Hypothalamus (tissue), 51 donors: ENCODE data around the gene GBX2.
A peak's percentile ranks its signal among the peaks of the same experiment; 100 is the strongest.

Experiments used
- DNase-seq, 51 donors: peaks; one replicate each; lab custom pipeline; 2025; lab: John Stamatoyannopoulos, UW

Gene GBX2

DNA sequence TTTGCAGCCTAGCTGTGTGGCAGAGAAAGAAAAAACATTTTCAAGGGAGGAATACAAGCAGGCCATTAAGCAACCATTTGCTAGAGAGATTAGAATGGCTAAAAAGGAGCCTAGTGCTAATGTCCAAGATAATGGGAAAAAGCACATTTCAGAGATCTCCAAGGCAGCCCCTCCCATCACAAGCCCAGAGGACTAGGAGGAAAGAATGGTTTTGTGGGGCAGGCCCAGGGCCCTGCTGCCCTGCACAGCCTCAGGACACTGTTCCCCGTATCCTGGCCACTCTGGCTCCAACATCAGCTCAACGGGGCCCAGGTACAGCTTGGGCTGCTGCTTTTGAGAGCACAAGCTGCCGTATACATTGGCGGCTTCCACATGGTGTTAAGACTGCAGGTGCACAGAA, 16.5 kb upstream of the GBX2 start:
- DNase-seq, result no peak

DNA sequence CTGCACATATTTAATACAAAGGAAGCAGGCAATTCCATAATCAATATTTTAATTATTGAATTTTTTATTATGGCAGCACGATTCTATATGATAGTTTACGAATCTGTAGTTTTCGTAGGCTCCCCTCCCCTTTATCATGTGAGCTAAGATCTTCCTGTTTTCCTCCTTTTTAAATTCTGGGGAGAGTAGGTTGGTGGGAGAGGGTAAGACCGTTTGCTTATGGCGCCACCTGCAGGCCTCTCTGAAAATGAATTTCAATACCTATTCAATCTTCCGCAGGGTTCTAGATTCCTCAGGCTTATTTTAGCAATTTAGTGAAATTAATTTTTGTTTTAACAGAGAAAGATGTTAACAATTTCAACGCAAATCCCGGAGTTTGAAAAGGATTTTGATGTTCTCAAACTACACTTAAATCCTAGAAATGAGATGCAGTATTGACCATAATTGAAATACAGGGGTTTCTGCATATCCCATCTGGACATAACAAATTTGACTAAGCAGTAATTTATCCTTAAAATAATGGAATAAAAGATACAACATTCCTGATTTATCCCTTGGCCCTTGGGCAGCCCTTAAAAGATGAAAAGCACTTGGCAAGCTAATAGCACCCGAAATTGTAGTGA, 12.8 kb upstream of the GBX2 start:
- peak in 10 of 51 donors; percentile 6 to 58 (median 24) for DNase-seq

DNA sequence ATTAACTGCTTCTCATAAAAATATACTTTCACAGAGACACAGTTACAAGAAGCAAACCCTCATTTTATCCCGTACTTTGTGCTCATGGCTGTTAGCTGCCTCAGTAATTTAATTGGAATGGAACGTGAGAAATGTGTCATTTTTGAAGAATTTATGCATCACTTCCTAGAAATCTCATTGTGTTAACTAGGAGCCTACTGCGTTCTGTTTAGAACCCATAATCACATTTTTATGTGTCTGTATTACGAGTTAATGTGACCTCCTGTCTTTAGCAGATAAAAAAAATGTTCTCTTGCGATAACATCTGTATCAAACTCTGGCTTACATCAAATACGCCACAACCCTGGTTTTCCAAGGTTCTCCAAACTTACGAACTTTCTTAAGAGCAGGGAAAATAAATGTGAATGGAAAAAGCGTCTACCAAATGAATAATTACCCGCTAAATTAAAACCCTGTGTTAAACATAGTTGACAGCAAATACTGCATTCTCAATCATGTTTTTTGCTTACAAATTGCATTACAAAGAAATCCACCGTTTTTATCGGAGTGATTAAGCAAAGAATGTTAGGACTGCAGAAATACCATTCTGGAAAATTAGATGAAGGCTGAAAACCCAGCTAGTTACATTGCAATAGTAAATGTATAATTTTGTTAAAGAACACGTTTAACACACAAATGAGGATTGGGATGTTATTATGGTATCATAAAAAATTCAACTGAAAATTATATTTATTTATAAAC, 12.1 kb upstream of the GBX2 start:
- DNase-seq, result no peak

DNA sequence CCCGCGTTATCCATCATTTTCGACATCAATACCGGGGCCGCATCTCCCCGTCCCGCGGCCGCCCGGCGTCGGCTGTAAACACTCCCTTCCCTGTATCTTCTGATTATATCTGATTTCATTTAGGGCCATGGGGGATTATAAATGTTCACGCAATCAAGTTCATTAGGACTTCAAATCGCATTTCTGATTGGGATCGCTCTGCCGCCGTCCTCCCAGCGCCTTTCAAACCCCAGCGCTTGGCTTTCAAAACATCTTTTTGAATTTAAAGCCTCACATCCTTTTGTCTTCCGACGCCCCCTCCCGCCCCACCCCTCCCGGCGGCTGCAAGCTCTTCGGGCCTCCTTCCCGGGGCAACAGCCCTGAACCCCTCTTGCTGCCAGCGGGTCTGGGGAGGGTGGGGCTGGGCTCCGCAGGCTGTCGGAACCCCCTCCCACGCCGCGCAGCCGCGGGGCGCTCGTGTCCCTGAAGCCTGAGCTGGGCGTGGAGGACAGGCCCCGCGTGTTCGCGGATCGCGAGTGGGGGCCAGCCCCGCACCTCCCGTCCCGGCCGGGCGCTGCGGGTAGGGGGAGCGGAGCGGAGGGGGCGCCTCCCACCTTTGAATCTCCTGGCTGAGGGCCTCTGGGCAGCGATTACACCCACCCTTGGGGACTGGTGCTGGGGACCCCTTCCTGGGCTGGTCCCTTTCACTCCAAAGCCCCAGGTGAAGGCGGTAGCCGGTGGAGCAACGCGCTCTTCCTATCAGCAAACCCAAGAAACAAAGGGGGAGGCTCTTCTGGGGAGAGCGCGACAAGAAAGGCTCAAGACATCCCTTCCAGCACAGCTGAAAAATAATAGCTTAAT, 11.3 kb upstream of the GBX2 start:
- DNase-seq, result no peak

DNA sequence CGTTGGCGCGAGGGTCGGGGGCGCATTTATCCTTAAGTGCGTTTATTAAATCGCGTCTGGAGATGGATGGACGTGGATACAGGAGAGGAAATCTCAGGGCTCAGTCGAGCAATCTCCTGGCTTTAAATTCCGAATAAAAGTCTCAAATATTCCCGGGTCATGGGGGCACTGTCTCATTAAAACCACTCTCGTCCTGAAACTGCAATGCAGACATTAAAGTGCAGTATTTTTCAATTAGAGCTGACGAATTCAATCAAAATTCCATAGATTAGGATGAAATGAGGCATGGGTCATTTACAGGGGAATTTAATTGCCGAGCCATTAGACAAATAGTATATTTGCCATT, 10.7 kb upstream of the GBX2 start:
- no peak for DNase-seq

DNA sequence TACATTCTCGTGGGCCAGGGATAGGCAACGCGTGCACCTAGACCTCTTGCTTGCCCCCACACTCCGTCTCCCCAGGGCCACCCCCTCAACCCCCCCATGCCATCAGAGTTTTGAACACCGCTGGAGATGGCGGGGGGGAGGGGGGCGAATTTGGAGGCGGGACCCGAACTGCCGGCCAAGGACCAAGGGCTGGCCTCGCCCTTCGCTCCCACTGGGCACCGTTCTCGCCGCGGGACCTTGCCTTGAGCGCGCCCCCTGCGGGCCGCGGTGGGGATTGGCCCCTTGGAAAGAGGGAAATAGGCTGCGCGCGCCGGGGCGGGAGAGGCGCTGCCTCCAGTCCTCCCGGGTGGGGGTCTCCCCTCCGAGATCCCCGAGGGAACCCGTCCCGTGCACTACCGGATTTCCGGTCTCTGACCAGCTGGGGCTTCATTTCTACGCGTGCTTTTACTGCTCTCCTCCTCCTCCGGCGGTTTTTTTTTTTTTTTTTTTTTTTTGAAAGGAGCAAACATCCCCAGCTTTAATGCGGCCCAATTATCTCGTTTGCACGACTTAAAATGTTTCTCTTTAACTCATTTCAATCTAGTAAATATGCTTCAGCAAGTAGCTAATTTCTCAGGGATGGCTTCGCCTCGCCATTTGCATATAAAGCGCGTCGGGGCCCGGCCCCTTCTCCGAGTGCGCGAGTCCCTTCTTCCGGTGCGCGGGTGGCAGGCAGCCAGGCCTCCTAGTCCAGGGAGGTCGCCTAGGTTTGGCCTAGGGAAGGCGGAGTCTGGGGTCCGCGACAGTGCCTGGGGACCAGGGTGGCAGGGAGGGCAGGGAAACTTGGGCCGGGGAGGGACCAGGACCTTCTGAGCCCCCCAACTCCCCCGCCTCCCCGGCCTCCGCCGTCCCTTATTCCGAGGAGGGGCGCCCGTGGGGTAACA, 10.0 kb upstream of the GBX2 start:
- DNase-seq, result peak in 23 of 51 donors; percentile 4 to 65 (median 24)

DNA sequence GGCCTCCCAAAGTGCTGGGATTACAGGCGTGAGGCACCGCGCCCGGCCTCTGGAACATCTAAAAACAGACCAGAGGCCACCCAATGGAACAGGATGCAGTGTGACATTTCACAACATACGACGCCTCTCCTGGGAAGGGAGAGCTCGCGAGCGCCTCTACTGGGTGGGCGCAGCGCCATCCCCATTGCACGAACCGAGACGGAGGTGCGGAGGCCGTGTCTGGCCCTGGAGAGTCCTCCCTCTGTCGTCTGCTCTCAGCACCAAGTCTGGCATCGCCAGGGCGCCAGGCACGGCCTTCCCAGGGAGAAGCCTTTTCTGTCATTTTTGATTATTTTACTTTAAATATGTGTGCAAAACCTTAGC, 9.4 kb upstream of the GBX2 start:
- no peak for DNase-seq

DNA sequence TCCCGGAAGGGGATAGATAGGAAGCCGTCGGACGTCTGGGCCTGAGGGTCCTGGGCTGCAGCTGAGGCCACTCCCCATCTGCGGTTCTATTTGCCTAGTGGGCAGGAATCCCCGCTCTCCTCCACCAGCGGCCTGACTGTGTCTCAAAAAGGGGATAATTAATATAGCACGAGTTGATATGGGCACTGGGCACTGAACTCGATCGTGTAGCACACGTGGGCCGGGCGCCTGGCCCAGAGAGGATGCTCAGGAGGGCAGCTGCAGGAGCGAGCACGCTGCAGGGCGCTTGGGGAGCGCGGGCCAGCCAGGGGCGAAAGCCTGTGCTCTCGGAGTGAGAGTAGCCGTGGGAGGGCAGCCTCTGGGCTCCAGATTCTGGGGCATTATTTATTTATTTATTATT, 8.8 kb upstream of the GBX2 start:
- no peak for DNase-seq

DNA sequence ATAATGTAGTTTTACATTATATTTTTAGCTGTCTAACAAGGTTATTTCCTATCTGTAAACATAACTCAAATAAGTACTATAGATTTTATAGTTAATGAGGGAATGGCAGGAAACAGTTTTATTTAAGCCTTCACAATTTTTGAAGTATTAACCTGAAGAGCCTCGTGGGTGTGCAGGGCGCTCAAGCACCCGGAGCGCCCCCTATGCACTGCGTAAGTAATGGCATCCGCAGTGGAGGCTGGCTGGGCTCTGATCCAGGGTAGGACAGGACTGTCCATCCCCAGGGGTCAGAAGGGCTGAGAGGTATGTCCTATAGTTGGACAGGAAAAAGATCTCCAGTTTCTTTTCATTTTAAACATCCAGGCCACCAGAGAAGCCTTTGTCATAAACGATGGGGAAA, 8.2 kb upstream of the GBX2 start:
- no peak for DNase-seq

DNA sequence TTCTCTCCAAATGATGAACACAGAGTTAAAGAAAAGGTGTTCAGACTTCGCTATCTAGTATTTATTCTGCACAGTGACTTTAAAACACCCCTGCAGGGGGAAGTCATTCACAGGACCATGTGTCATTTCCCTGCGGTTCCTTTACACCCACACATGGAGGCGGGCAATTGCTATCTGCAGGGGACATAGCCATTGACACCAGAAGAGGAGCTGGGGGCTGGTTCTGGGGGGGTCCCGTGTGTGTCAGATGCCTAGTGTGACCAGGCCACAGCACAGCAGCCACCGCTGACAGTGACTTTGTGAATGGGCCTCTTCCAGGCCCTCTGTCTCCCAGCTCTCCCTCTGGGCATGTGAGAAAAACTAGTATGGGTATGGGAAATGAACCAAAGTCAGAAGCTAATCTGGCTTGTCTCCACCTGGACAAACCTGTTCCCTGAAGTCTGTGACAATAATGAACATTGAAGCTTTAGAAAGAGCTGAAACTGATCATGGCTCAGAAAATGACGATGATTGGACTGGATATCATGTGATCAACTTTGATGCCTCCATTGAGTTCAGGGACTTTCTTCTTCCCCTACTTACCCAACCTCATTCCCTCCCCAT, 7.5 kb upstream of the GBX2 start:
- no peak for DNase-seq

DNA sequence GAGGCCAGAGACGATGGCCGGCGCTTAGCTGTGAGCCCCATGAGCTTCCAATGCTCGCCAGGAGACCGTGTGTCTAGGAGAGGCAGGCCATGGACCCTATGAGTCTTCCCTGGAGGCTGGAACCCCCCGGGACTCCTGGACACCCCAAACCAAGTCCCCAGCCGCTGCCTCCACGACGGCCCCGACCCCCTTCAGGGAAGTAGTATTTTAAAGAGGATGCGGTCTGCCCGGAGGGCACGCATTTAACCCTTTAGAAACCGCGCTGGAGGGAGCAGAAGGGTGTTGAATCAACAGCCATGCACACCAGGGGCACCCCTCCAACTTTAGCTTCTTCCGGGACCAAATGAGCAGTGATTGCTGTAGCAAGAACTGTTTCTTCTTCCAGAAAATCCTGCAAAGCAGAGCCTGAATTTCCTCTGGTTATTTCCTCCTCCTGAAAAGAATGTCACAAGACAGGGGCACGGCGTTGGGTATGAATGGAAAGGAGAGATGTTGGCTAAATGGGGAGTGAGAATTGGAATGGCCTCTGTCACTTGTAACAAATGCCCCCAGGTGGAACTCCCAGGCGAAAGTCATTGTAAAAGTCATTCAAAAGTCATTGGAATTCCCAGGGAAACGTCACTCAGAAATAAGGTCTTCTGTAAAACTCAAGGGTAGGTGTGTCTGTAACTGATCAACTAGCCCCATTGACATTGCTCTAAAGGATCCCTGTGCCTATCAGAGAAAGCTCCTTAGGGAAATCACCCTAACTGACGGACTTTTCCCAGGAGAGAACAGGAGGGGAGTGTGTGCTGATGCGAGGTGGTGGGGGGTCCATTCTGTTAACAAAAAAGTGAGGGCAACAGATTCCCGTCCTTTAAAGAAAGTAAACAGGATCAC, 5.8 kb upstream of the GBX2 start:
- DNase-seq, result no peak

DNA sequence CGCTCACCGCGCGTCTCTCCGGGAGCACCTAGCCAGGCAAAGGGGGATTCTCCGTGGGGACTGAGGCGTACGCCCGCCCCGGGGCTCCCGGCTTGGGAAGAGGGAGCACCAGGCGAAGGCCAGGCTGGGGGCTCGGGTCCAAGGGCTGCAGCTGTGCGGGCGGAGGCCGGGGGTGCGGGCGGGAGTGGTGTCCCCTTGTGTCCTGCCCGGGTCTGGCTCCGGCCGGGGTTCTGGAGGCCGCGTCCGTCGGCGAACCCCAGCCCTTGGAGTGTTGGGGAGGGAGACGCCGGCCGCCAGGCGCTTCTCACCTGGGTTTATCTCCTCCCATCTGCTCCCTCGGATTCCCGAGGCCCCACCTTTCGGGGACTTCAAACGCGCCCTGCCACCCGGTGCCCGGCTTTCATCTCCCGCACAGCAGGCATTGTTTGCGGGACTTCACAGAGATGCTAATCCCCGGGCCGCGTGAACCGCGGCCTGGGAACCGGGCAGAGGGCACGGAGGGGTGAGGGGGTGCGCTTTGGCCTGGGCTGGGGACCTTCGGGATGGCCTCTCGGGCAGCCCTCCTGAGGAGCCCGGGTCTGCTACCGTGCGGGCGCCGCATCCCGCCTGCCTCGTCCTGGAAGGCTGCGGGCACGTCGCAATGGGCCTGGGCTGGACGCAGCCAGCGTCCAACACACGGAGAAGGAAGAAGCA, 5.0 kb upstream of the GBX2 start:
- no peak for DNase-seq

DNA sequence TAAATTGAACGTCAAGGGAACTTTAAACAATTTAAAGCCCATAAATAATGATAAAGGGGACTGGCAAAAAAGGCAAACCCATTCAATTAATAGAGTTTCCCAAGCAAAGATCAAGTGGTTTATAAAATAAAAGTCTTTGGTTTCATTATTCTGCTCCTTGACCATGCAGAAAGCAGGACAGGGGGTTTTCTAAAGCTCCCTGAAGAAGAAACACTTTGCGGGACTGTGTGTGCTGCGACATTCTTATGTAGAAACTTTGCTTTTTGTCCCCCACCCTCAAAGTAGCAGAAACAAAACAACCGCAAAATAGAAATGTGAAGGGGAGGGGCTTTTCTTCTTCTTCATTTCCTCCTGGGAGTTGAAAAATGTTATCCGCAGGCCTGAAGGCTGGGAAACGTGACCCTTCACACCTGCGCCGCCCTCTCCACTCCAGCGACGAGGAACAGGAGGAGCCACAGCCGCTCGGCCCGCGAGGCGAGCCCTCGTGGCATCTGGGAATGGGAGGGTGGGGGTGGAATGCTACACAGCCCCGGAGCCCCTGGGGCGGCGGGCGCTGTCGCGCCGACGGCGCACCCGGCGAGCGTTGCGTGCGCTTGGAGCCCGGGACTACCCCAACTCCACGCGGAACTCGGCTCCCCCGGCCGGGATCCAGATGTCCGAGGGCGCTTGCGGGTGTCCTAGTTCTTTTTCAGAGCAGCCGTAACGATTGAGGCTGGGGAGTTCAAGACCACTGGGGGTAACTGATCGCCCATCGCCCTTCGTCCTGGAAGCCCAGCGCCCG, 4.3 kb upstream of the GBX2 start:
- no peak for DNase-seq

DNA sequence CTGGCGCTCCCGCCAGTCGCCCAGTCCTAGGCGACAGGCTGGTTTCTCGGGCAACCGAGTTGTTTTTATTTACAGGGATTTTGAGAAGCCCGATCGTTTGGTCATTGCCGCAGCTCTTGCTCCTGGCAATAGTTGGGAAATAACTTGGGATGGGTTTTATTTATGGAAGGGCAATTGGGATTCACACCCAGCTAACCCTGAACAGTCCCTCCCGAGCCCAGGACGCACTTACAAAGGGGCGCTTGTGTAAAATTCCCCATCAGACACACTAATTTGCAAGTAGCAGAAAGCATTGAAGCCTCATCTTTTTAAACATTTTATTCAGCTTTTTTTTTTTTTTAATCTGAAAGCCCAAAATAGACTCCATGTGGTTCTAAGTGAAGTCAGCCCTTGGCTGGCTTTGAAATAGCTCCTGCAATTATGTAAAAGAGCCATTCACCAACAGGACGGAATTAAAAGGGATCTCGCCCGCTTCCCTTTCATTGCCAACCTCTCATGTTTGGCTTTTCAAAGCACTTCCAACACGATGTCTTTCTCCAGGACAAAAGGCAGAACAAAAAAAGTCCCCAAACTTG, 3.6 kb upstream of the GBX2 start:
- peak in 2 of 51 donors; percentile 47 to 48 for DNase-seq

DNA sequence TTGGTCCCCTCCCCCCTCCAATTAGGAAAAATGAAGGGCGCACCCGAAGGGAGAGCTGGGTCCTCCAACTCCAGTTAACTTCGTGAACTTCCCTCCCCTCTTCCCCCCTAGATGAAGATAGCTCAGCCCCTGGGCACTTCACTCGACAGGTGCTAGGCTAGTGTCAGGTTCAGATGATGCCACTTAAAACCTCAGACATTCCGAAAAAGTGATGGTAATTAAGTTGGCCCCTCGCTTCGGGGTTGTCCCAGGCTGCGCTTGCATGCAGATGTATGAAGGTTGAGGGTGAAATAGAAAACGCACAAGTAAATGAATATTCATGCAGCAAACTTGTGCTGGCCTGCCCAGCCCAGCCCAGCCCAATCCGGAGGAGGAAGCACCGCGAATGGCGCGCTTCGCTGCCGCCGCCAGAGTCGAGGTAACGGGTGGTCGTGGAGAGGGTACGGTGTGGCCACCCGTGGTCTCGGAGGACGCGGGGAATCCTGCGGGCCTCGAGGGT, 3.0 kb upstream of the GBX2 start:
- DNase-seq, result no peak

DNA sequence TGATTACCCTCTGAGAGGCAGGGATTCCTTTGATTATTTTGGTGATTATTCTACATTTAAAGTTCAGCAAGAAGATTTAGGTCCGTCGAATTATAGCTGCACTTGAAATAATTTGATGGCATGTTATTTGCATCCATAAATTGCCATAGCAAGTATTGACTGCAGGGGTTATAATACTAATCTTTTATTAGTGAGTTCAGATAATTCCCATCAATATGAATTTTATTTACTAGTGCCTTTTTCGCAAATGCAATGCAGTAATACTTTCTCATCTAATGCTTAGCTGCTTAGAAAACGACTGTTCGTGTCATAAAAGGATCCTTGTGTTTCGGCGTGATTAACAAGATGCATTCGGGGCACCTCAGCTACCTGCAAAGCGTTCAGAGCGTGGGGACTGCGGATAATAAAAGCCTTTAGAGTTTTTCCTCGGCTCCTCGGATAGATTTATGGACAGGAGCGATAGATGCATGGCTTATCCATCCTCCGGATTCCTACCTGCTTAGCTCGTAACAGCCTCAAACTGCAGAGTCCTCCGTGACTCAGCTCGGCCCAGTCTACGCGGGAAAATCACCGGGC, 2.5 kb upstream of the GBX2 start:
- DNase-seq, result no peak
